ENCODE results near the gene SLC27A3.

DNA sequence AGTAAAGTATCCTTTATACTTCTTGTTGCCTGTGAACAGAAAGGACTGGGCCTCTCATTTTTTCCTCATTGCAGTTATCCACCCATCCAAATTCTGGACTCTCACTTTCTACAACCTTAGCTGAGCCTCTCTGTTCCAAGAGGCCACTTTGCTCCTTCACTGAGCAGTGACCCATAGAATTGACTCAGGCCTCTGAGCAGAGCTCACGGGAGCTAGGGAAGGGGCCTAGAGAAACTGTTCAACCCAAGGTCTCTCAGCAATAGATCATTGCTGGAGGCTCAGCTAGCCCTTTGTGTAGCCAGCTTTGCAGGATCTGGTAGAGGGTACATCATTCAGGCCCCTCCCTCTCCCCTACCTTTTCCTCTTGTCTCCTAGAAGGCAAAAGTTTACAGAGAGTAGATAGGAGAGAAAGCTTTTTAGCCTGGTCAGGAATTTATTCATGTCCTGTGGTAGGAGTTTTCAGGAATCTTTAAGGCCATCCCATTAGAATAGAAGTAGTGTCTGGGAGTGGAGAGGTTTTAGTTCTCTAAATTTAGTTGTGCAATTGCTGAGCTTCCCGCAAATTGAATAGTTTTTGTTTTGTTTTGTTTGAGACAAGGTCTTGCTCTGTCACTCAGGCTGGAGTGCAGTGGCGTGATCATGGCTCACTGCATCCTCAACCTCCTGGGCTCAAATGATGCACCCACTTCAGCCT is 40.7 kb upstream of the SLC27A3 start:
- TF ChIP-seq CTCF (IDR thresholded peaks at IDR 0.05): no peak
- no peak for TF ChIP-seq POLR2A (IDR thresholded peaks at IDR 0.05)
- TF ChIP-seq EP300 (IDR thresholded peaks at IDR 0.05): peak in 1 of 4 donors; percentile 31

All from upper lobe of left lung (tissue), 4 donors.